CD14-positive monocyte (primary cell): ENCODE data around the gene DAB2. TPM values are rescaled to one million over a fixed set of nuclear protein-coding genes. Genes with fewer than 3 reads are reported as not detected.
A peak's percentile ranks its signal among the peaks of the same experiment; 100 is the strongest.

Experiments used
- DNase-seq, 3 donors: peaks; one replicate each; pipeline ENCODE4 v3.0.0-alpha.2; 2011 to 2022
- H2AFZ ChIP-seq: 2 replicates; pipeline ENCODE4 v1.6.0; 2012; ENCODE audit warnings: mild to moderate bottlenecking, low read depth, low read length, inconsistent platforms; ENCODE audit not compliant: insufficient read depth, poor library complexity, severe bottlenecking
- H3K27ac ChIP-seq, 2 donors: 1 replicate in 1 of 2; 2 replicates in 1 of 2; pipeline ENCODE4 v1.5.1; 2012 to 2013; ENCODE audit warnings: low read length in 2 of 2, control low read depth in 1 of 2, inconsistent platforms in 1 of 2, low read depth in 1 of 2, mild to moderate bottlenecking in 1 of 2
- H3K27me3 ChIP-seq, 2 donors: one replicate each; pipeline versions ENCODE4 v1.6.0 to v1.6.1; 2011 to 2013; ENCODE audit warnings: low read length in 2 of 2; ENCODE audit not compliant: control insufficient read depth in 2 of 2, insufficient read depth in 2 of 2
- H3K36me3 ChIP-seq, 2 donors: replicated peaks in 1 of 2; 1 replicate in 1 of 2; 2 replicates in 1 of 2; pipeline versions ENCODE4 v1.5.1 to v1.6.1; 2012 to 2013; ENCODE audit warnings: low read length in 2 of 2, control low read depth in 1 of 2, inconsistent platforms in 1 of 2, mild to moderate bottlenecking in 1 of 2; ENCODE audit not compliant: insufficient read depth in 2 of 2, control insufficient read depth in 1 of 2
- H3K4me1 ChIP-seq, 2 donors: 1 replicate in 1 of 2; 2 replicates in 1 of 2; pipeline versions ENCODE4 v1.5.1 to v1.6.1; 2012 to 2013; ENCODE audit warnings: low read length in 2 of 2, control low read depth in 1 of 2, inconsistent platforms in 1 of 2, mild to moderate bottlenecking in 1 of 2, moderate library complexity in 1 of 2; ENCODE audit not compliant: insufficient read depth in 2 of 2, control insufficient read depth in 1 of 2
- H3K4me2 ChIP-seq: replicated peaks from 2 replicates; pipeline ENCODE3; 2012; ENCODE audit warnings: low read length, moderate library complexity, mild to moderate bottlenecking; ENCODE audit not compliant: poor library complexity, severe bottlenecking; ENCODE audit errors: extremely low read depth
- H3K4me3 ChIP-seq, 3 experiments: fragments of 200-600 bp in 1 of 3; sonication (generic) in 1 of 3; replicated peaks in 1 of 3; 1 replicate in 2 of 3; 2 replicates in 1 of 3; pipeline ENCODE4 v1.5.1; 2011 to 2013; ENCODE audit warnings: low read length in 3 of 3, mild to moderate bottlenecking in 3 of 3, control low read depth in 2 of 3, low read depth in 2 of 3, inconsistent platforms in 1 of 3, moderate library complexity in 1 of 3
- H3K79me2 ChIP-seq: 2 replicates; pipeline ENCODE4 v1.6.0; 2012; ENCODE audit warnings: mild to moderate bottlenecking, control low read depth, inconsistent platforms, low read length, moderate library complexity; ENCODE audit not compliant: insufficient read depth
- H3K9ac ChIP-seq: 2 replicates; pipeline ENCODE4 v1.6.0; 2017; ENCODE audit warnings: low read length, mild to moderate bottlenecking; ENCODE audit not compliant: insufficient read depth, poor library complexity, severe bottlenecking
- H3K9me3 ChIP-seq, 2 donors: replicated peaks in 1 of 2; 1 replicate in 1 of 2; 2 replicates in 1 of 2; pipeline versions ENCODE4 v1.5.1 to v1.6.1; 2012 to 2013; ENCODE audit warnings: low read length in 2 of 2, control low read depth in 1 of 2; ENCODE audit not compliant: control insufficient read depth in 1 of 2, insufficient read depth in 1 of 2
- H4K20me1 ChIP-seq: 2 replicates; pipeline ENCODE4 v1.6.0; 2012; ENCODE audit warnings: mild to moderate bottlenecking, low read length, control low read depth, moderate library complexity; ENCODE audit not compliant: insufficient read depth
- H3K27ac Mint-ChIP-seq, 7 donors: one replicate each; pipeline ENCODE4 v1.8.0; 2020; ENCODE audit warnings: mild to moderate bottlenecking in 7 of 7, mixed read lengths in 7 of 7, moderate library complexity in 6 of 7, inconsistent platforms in 2 of 7
- H3K27me3 Mint-ChIP-seq, 3 donors: one replicate each; pipeline ENCODE4 v1.8.0; 2021 to 2022; ENCODE audit warnings: low read depth in 3 of 3, mild to moderate bottlenecking in 3 of 3, mixed read lengths in 3 of 3, moderate library complexity in 3 of 3, inconsistent platforms in 1 of 3
- H3K36me3 Mint-ChIP-seq, 2 donors: one replicate each; pipeline ENCODE4 v1.8.0; 2020; ENCODE audit warnings: mixed read lengths in 2 of 2, inconsistent platforms in 1 of 2, mild to moderate bottlenecking in 1 of 2
- H3K4me1 Mint-ChIP-seq: one replicate; pipeline ENCODE4 v1.8.0; 2020; ENCODE audit warnings: mild to moderate bottlenecking, mixed read lengths
- H3K4me3 Mint-ChIP-seq, 2 donors: one replicate each; pipeline ENCODE4 v1.8.0; 2020; ENCODE audit warnings: mild to moderate bottlenecking in 2 of 2, mixed read lengths in 2 of 2, moderate library complexity in 1 of 2
- H3K9me3 Mint-ChIP-seq, 7 donors: one replicate each; pipeline ENCODE4 v1.8.0; 2020 to 2022; ENCODE audit warnings: mixed read lengths in 7 of 7, mild to moderate bottlenecking in 6 of 7, moderate library complexity in 6 of 7, inconsistent platforms in 2 of 7
- WGBS: methylation state at CpG from one replicate; pipeline ENCODE4 v1.1.5; 2013; ENCODE audit warnings: missing lambda C conversion rate; ENCODE audit not compliant: insufficient coverage; 5-methylcytosine and 5-hydroxymethylcytosine counted together
- intact Hi-C, 2 donors: fragments of 100-400 bp; cut with micrococcal nuclease; formaldehyde crosslinking; loops; one replicate each; pipeline versions ENCODE4 v1.15.0 to v1.15.1; 2023
- polyA plus RNA-seq, 3 donors: library from polyadenylated mRNA; depleted of rRNA in 1 of 3; unstranded in 2 of 3; stranded (reverse) in 1 of 3; fragments of 300-500 nt in 2 of 3; fragments of >200 nt in 1 of 3; fragmentation: Illumina TruSeq in 2 of 3; gene quantifications; 1 replicate in 2 of 3; 2 replicates in 1 of 3; pipeline ENCODE4 v1.2.3, GENCODE V29; 2012 to 2021
- TF ChIP-seq, protein P1 (sequence below): fragments of 200-600 bp; IDR thresholded peaks from one replicate; pipeline ENCODE4 v1.8.0; 2022; ENCODE audit warnings: antibody characterized with exemption, mild to moderate bottlenecking

The DAB2 gene
- polyA plus RNA-seq, 3 donors = 0.98 to 4.8 (median 3.0) TPM

DNA sequence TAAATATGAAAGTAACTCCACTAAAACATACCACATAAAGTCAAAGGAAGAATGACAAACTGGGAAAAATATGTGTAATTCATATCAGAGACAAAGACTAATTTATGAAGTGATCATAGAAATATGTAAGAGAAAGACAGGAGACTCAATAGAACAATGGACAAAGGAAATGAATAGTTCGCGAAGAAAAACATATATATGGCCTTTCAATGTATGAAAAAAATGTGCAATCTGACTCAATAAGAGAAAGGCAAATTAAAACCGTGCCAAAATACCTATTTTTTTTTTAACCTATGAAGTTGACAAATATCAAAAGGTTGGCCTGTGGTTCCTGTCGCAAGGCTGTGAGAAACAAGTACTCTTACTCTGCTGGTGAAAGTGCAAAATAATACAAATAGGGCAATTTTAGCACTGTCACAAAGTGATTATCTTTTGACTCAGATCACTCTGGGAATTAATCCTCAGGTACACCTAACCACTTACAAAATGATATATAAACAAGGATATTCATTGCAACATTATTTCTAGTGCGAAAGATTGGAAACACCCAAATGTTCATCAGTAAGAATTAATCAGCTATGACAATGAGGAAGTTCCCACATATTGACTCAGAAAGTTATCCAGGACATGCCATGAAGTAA lies 64.2 kb downstream of the DAB2 start:
- Histone ChIP-seq H3K4me2 (no peak overlapping the region), H3K9ac (no peak overlapping the region), H2AFZ (no peak overlapping the region), H4K20me1 (no peaks in the 10 kb centered on the region), H3K4me3 (no peak overlapping the region), H3K4me1 (no peaks in the 10 kb centered on the region), H3K36me3 (no peaks in the 10 kb centered on the region), H3K9me3 (no peaks in the 10 kb centered on the region), H3K79me2 (no peaks in the 10 kb centered on the region), H3K27me3 (no peaks in the 10 kb centered on the region), H3K27ac (no peak overlapping the region)
- TF ChIP-seq, protein P1, sequence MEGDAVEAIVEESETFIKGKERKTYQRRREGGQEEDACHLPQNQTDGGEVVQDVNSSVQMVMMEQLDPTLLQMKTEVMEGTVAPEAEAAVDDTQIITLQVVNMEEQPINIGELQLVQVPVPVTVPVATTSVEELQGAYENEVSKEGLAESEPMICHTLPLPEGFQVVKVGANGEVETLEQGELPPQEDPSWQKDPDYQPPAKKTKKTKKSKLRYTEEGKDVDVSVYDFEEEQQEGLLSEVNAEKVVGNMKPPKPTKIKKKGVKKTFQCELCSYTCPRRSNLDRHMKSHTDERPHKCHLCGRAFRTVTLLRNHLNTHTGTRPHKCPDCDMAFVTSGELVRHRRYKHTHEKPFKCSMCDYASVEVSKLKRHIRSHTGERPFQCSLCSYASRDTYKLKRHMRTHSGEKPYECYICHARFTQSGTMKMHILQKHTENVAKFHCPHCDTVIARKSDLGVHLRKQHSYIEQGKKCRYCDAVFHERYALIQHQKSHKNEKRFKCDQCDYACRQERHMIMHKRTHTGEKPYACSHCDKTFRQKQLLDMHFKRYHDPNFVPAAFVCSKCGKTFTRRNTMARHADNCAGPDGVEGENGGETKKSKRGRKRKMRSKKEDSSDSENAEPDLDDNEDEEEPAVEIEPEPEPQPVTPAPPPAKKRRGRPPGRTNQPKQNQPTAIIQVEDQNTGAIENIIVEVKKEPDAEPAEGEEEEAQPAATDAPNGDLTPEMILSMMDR = no peak
- H3K36me3 Mint-ChIP-seq = no peaks in the 10 kb centered on the region
- H3K27me3 Mint-ChIP-seq = peaks cover 2 to 3% (median 2%) of the 10 kb centered on the region in 3 donors
- H3K4me1 Mint-ChIP-seq = no peaks in the 10 kb centered on the region
- peak overlapping the region in 1 of 7 donors; percentile 16 for H3K27ac Mint-ChIP-seq
- H3K4me3 Mint-ChIP-seq = no peak overlapping the region
- peak in 1 of 3 donors; percentile 67 for DNase-seq
- intact Hi-C loops = no loop called here
- WGBS = no CpG with 5 or more reads among the region's 5 CpGs
- peaks cover 0 to 8% (median 2%) of the 10 kb centered on the region in 7 donors for H3K9me3 Mint-ChIP-seq

DNA sequence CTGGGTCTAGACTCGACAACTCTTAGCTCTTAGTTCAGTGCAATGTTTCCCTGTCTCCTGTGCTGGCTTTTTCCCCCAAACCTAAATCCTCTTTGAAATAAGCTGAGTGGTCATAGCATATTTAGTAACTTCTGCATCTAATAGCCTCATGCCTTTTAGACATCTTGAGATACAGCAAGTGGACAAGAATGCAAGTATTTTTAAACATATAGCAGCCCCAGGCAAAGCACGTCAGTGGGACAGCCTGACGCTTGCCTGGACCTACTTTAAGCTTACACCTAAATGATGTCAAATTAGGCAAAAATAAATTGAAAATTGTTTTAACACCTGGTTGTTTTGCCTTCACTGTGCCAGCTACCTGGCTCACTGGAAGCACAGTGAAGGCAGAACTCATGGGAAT lies 68.5 kb downstream of the DAB2 start:
- 100% methylated on average over 2 of the region's 3 CpGs for WGBS

More for the DNA sequence above, 68.5 kb downstream of the DAB2 start:
- Mint-ChIP-seq H3K4me1 (no peaks in the 10 kb centered on the region), H3K27ac (no peak overlapping the region), H3K36me3 (no peaks in the 10 kb centered on the region), H3K27me3 (peaks cover 0 to 2% (median 0%) of the 10 kb centered on the region in 3 donors), H3K4me3 (no peak overlapping the region), H3K9me3 (peaks cover 9 to 22% (median 12%) of the 10 kb centered on the region in 7 donors)
- Histone ChIP-seq H3K9me3 (peaks cover 0 to 7% of the 10 kb centered on the region in 2 donors), H3K4me3 (no peak overlapping the region), H2AFZ (no peak overlapping the region), H3K36me3 (no peaks in the 10 kb centered on the region), H3K27ac (no peak overlapping the region), H3K9ac (no peak overlapping the region), H3K4me1 (no peaks in the 10 kb centered on the region), H3K79me2 (no peaks in the 10 kb centered on the region), H4K20me1 (no peaks in the 10 kb centered on the region), H3K4me2 (no peak overlapping the region), H3K27me3 (no peaks in the 10 kb centered on the region)
- intact Hi-C loops = no loop called here
- TF ChIP-seq, protein P1 = no peak
- DNase-seq = no peak
